ENCODE results near the gene SDF4. TPM values are rescaled to one million over a fixed set of nuclear protein-coding genes. Genes with fewer than 3 reads are reported as not detected.

The SDF4 gene
- total RNA-seq, 1 experiment from 2014 or later = 139 TPM

GRCh38 chr1:1218524-1219200, 13.1 kb downstream of the SDF4 start:
- Histone ChIP-seq H3K4me2 (no peak overlapping the region), H3K27me3 (ENCODE audit: insufficient read depth, low read depth) (no peaks in the 10 kb centered on the region), H3K27ac (no peak overlapping the region), H3K9me3 (ENCODE audit: insufficient read depth, low read depth) (no peaks in the 10 kb centered on the region), H3K36me3 (ENCODE audit: low read depth) (no peaks in the 10 kb centered on the region; the same call in 1 of the 2 replicates), H3K4me3 (no peak overlapping the region), H3F3A (ENCODE audit: insufficient read depth, low read depth) (peaks cover 6% of the 10 kb centered on the region), H2AFZ (no peak overlapping the region), H3K79me2 (ENCODE audit: low read depth) (no peaks in the 10 kb centered on the region), H3K4me1 (replicated peaks; ENCODE audit: insufficient read depth) (no peaks in the 10 kb centered on the region), H4K20me1 (ENCODE audit: insufficient read depth) (peaks cover 4% of the 10 kb centered on the region; the same call in 1 of the 2 replicates), H3K9me2 (ENCODE audit: insufficient read depth) (no peaks in the 10 kb centered on the region)
- no TSS peak for BruUV-seq (replicated peaks)
- no peak for TF ChIP-seq EZH2 (IDR thresholded peaks at IDR 0.05; ENCODE audit: low read depth)
- no peak for TF ChIP-seq CTCF (conservative IDR thresholded peaks at IDR 0.05)
- DNase-seq = no peak
- CTCF ChIA-PET = no interaction called here
- intact Hi-C loops (cut with micrococcal nuclease; ENCODE audit: unreplicated experiment) = no loop called here
- POLR2A ChIA-PET (ENCODE audit: unreplicated experiment) = interaction anchor here (0.6 kb wide), 1 partner anchor 67 kb away, joined by 9 read pairs; no protein-coding TSS in a partner anchor

DNA sequence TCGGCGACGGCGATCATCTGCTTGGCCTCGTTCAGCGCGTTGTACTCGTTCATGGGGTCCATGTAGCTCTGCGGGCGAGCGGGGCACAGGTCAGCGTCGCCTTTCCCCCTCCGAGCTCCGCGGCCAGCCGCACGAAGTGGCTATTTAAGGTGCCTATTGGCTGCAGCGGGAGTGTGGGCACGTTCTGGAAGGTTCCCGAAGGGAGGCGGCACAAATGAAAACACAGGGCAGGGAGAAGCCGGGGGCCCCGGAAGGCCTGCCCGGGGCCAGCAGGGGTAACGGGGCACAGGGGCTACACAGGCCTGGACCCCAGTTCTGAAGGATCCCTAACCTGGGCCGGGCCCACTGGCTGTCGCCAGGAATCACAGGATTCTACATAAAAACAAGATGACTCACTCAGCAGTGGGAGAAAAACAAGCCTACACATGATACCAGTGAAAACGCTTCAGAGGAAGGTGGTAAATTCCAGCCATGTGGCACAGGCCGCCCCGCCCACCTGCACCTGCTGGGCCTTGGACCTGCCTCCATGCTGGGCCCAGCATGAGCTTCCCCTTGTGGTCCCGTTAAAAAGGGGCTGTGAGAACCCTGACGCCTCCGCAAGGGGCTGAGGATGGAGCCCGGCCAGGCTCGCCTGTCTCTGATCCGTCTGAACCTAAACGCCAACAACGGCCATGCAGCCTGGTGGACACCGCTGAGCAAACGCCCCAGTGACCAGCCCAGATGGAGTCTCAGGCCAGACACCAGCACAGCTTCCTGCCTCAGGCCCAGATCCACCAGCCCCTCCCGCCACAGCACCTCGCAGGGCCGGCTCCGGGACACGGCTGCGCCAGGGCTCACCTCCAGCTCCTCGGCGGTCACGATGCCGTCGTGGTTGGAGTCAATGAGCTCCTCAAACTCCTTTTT, 13.9 kb downstream of the SDF4 start:
- no peaks in the 10 kb centered on the region for H3K4me1 ChIP-seq (replicated peaks; ENCODE audit: insufficient read depth)
- intact Hi-C loops (cut with micrococcal nuclease; ENCODE audit: unreplicated experiment) = no loop called here
- TF ChIP-seq EZH2 (IDR thresholded peaks at IDR 0.05; ENCODE audit: low read depth) (no peak), CTCF (conservative IDR thresholded peaks at IDR 0.05) (no peak)
- H3K27me3 ChIP-seq (ENCODE audit: insufficient read depth, low read depth) = no peaks in the 10 kb centered on the region
- no peak overlapping the region for H2AFZ ChIP-seq
- no peak overlapping the region for H3K4me3 ChIP-seq
- no peaks in the 10 kb centered on the region for H3K9me3 ChIP-seq (ENCODE audit: insufficient read depth, low read depth)
- no peaks in the 10 kb centered on the region for H3K79me2 ChIP-seq (ENCODE audit: low read depth)
- ChIA-PET CTCF (no interaction called here), POLR2A (ENCODE audit: unreplicated experiment) (interaction anchor here (0.6 kb wide), 1 partner anchor 66 kb away, joined by 9 read pairs; no protein-coding TSS in a partner anchor)
- H3K4me2 ChIP-seq = no peak overlapping the region
- peaks cover 6% of the 10 kb centered on the region for H3F3A ChIP-seq (ENCODE audit: insufficient read depth, low read depth)
- peaks cover 4% of the 10 kb centered on the region; the same call in 1 of the 2 replicates for H4K20me1 ChIP-seq (ENCODE audit: insufficient read depth)
- no TSS peak for BruUV-seq (replicated peaks)
- DNase-seq = no peak
- H3K9me2 ChIP-seq (ENCODE audit: insufficient read depth) = no peaks in the 10 kb centered on the region
- H3K36me3 ChIP-seq (ENCODE audit: low read depth) = no peaks in the 10 kb centered on the region
- H3K27ac ChIP-seq = no peak overlapping the region

DNA sequence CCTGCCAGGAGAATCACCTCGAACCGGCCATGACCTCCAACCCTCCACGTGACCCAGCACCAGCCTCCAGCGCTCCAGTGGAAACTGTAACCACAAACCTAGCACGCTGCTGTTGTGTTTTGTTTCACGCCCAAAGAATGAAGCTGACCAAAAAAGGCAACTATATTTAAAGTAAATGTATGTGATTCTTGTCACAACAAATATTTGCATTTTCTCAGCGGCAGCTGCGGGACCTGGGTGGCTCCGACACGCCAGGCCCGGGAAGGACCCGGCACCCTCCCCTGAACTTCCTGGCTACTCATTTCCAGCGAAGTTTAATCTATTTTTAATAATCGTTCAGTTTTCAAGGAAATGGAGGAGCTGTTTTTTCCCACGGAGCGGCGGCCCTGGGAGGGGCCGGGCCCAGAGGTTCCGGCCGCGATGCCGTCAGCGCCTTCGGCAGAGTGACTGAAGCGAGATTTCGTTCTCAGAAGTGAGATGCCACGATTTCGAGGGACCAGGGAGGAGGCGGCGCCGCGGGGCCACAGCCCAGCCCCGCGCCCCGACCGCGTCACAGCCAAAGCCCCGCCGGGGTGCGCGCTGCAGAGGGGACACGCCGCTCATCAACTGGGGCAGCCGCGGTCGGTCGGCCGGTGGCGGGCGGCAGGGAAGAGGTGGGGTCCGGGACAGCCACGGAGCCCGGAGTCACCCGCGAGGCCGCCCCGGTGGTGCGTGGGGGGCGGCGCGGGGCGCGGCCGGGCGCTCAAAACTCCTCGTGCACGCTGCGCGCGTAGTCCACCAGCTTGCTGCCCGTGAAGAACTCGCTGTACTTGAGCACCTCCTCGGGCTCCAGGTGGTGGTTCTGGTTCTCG, 14.8 kb downstream of the SDF4 start:
- Histone ChIP-seq H3K9me2 (ENCODE audit: insufficient read depth) (no peaks in the 10 kb centered on the region), H3K36me3 (ENCODE audit: low read depth) (no peaks in the 10 kb centered on the region), H3K79me2 (ENCODE audit: low read depth) (no peaks in the 10 kb centered on the region), H3F3A (ENCODE audit: insufficient read depth, low read depth) (peaks cover 6% of the 10 kb centered on the region), H3K4me2 (no peak overlapping the region), H3K27ac (no peak overlapping the region), H3K4me1 (replicated peaks; ENCODE audit: insufficient read depth) (no peaks in the 10 kb centered on the region), H3K9me3 (ENCODE audit: insufficient read depth, low read depth) (no peaks in the 10 kb centered on the region), H3K27me3 (ENCODE audit: insufficient read depth, low read depth) (no peaks in the 10 kb centered on the region), H4K20me1 (ENCODE audit: insufficient read depth) (peaks cover 4% of the 10 kb centered on the region; the same call in 1 of the 2 replicates), H3K4me3 (no peak overlapping the region), H2AFZ (no peak overlapping the region)
- intact Hi-C loops (cut with micrococcal nuclease; ENCODE audit: unreplicated experiment) = no loop called here
- ChIA-PET POLR2A (ENCODE audit: unreplicated experiment) (no interaction called here), CTCF (no interaction called here)
- TSS peak; percentile 55 for BruUV-seq (replicated peaks)
- no peak for DNase-seq
- TF ChIP-seq EZH2 (IDR thresholded peaks at IDR 0.05; ENCODE audit: low read depth) (no peak), CTCF (conservative IDR thresholded peaks at IDR 0.05) (no peak)
